AG08396 (cell line): ENCODE data around the gene CPB2.
A peak's percentile ranks its signal among the peaks of the same experiment; 100 is the strongest.

Source experiments
- DNase-seq: peaks from one replicate; pipeline ENCODE4 v3.0.0; 2012; ENCODE audit warnings: low spot score, mixed read lengths

Gene CPB2

GRCh38 chr13:46127358-46128023 is 22.7 kb upstream of the CPB2 start:
- DNase-seq = no peak

GRCh38 chr13:46126552-46127357 is 21.9 kb upstream of the CPB2 start:
- peak; percentile 67 for DNase-seq

- no peak for DNase-seq
Measured at GRCh38 chr13:46126056-46126455, 21.2 kb upstream of the CPB2 start.

- DNase-seq = no peak
Measured at GRCh38 chr13:46124967-46125933, 20.4 kb upstream of the CPB2 start.

- no peak for DNase-seq
Measured at GRCh38 chr13:46124531-46124966, 19.7 kb upstream of the CPB2 start.

GRCh38 chr13:46122304-46122703 is 17.5 kb upstream of the CPB2 start:
- DNase-seq = no peak

- no peak for DNase-seq
Measured at GRCh38 chr13:46121597-46122163, 16.8 kb upstream of the CPB2 start.

- DNase-seq = no peak
Measured at GRCh38 chr13:46121033-46121432, 16.2 kb upstream of the CPB2 start.

GRCh38 chr13:46119883-46120614 is 15.2 kb upstream of the CPB2 start:
- no peak for DNase-seq

GRCh38 chr13:46116653-46117502 is 12.0 kb upstream of the CPB2 start:
- no peak for DNase-seq

GRCh38 chr13:46114613-46115012 is 9.8 kb upstream of the CPB2 start:
- no peak for DNase-seq

GRCh38 chr13:46113596-46113995 is 8.8 kb upstream of the CPB2 start:
- no peak for DNase-seq

- no peak for DNase-seq
Measured at GRCh38 chr13:46111151-46111550, 6.3 kb upstream of the CPB2 start.

- DNase-seq = no peak
Measured at GRCh38 chr13:46109451-46109850, 4.6 kb upstream of the CPB2 start.

GRCh38 chr13:46106839-46107371 is 2.1 kb upstream of the CPB2 start:
- no peak for DNase-seq

GRCh38 chr13:46103037-46103436 is 1.8 kb downstream of the CPB2 start:
- DNase-seq = no peak

- no peak for DNase-seq
Measured at GRCh38 chr13:46102255-46102605, 2.6 kb downstream of the CPB2 start.

- no peak for DNase-seq
Measured at GRCh38 chr13:46101484-46102254, 3.2 kb downstream of the CPB2 start.

GRCh38 chr13:46101002-46101401 is 3.8 kb downstream of the CPB2 start:
- DNase-seq = no peak
